Measurements from ENCODE around the gene KCNIP3.

The KCNIP3 gene

GRCh38 chr2:95282458-95282857, 14.7 kb upstream of the KCNIP3 start:
- no peaks in the 10 kb centered on the region for H4K20me1 ChIP-seq (ENCODE audit: insufficient read depth, low read length)
- H3K27me3 ChIP-seq (ENCODE audit: low read depth, low read length) = no peaks in the 10 kb centered on the region
- H3K4me3 ChIP-seq (ENCODE audit: low read length) = no peak overlapping the region
- H3K9me3 ChIP-seq (ENCODE audit: insufficient read depth, low read length) = no peaks in the 10 kb centered on the region
- H3K27ac ChIP-seq (ENCODE audit: low read length) = no peak overlapping the region
- no peaks in the 10 kb centered on the region for H3K36me3 ChIP-seq (replicated peaks; ENCODE audit: low read depth, low read length)
- H2AFZ ChIP-seq (ENCODE audit: low read depth, low read length) = no peak overlapping the region
- H3K4me1 ChIP-seq (ENCODE audit: low read length) = no peaks in the 10 kb centered on the region
- H3K4me2 ChIP-seq (ENCODE audit: low read length) = no peak overlapping the region
- TF ChIP-seq EZH2phosphoT487 (IDR thresholded peaks at IDR 0.05; ENCODE audit: low read depth) = no peak
- no peak for TF ChIP-seq CTCF (IDR thresholded peaks at IDR 0.05; ENCODE audit: low read depth, low read length)
- no peaks in the 10 kb centered on the region for H3K79me2 ChIP-seq (ENCODE audit: low read length)
- no peak overlapping the region for H3K9ac ChIP-seq (ENCODE audit: low read length)

- TF ChIP-seq EZH2phosphoT487 (IDR thresholded peaks at IDR 0.05; ENCODE audit: low read depth) (no peak), CTCF (IDR thresholded peaks at IDR 0.05; ENCODE audit: low read depth, low read length) (no peak)
- Histone ChIP-seq H3K27me3 (ENCODE audit: low read depth, low read length) (no peaks in the 10 kb centered on the region), H4K20me1 (ENCODE audit: insufficient read depth, low read length) (no peaks in the 10 kb centered on the region), H3K9me3 (ENCODE audit: insufficient read depth, low read length) (no peaks in the 10 kb centered on the region), H3K79me2 (ENCODE audit: low read length) (no peaks in the 10 kb centered on the region), H3K27ac (ENCODE audit: low read length) (no peak overlapping the region), H3K4me2 (ENCODE audit: low read length) (no peak overlapping the region), H3K36me3 (replicated peaks; ENCODE audit: low read depth, low read length) (no peaks in the 10 kb centered on the region), H3K9ac (ENCODE audit: low read length) (no peak overlapping the region), H3K4me1 (ENCODE audit: low read length) (no peaks in the 10 kb centered on the region), H3K4me3 (ENCODE audit: low read length) (no peak overlapping the region), H2AFZ (ENCODE audit: low read depth, low read length) (no peak overlapping the region)
Observed at GRCh38 chr2:95283562-95283961, 13.6 kb upstream of the KCNIP3 start.

- Histone ChIP-seq H3K4me3 (ENCODE audit: low read length) (no peak overlapping the region), H3K27ac (ENCODE audit: low read length) (no peak overlapping the region), H3K4me1 (ENCODE audit: low read length) (no peaks in the 10 kb centered on the region), H3K27me3 (ENCODE audit: low read depth, low read length) (no peaks in the 10 kb centered on the region), H4K20me1 (ENCODE audit: insufficient read depth, low read length) (no peaks in the 10 kb centered on the region), H3K36me3 (replicated peaks; ENCODE audit: low read depth, low read length) (no peaks in the 10 kb centered on the region), H3K79me2 (ENCODE audit: low read length) (no peaks in the 10 kb centered on the region), H3K4me2 (ENCODE audit: low read length) (no peak overlapping the region), H3K9ac (ENCODE audit: low read length) (no peak overlapping the region), H2AFZ (ENCODE audit: low read depth, low read length) (no peak overlapping the region), H3K9me3 (ENCODE audit: insufficient read depth, low read length) (no peaks in the 10 kb centered on the region)
- TF ChIP-seq EZH2phosphoT487 (IDR thresholded peaks at IDR 0.05; ENCODE audit: low read depth) (no peak), CTCF (IDR thresholded peaks at IDR 0.05; ENCODE audit: low read depth, low read length) (no peak)
Observed at GRCh38 chr2:95284886-95285541, 12.1 kb upstream of the KCNIP3 start.

- Histone ChIP-seq H3K4me2 (ENCODE audit: low read length) (no peak overlapping the region), H4K20me1 (ENCODE audit: insufficient read depth, low read length) (no peaks in the 10 kb centered on the region), H3K79me2 (ENCODE audit: low read length) (no peaks in the 10 kb centered on the region), H3K9ac (ENCODE audit: low read length) (no peak overlapping the region), H2AFZ (ENCODE audit: low read depth, low read length) (no peak overlapping the region), H3K4me3 (ENCODE audit: low read length) (no peak overlapping the region), H3K9me3 (ENCODE audit: insufficient read depth, low read length) (0 out of 2 replicates have a peak, but pooled peaks cover 2% of the 10 kb centered on the region), H3K4me1 (ENCODE audit: low read length) (no peaks in the 10 kb centered on the region), H3K36me3 (replicated peaks; ENCODE audit: low read depth, low read length) (no peaks in the 10 kb centered on the region), H3K27ac (ENCODE audit: low read length) (no peak overlapping the region), H3K27me3 (ENCODE audit: low read depth, low read length) (no peaks in the 10 kb centered on the region)
- TF ChIP-seq EZH2phosphoT487 (IDR thresholded peaks at IDR 0.05; ENCODE audit: low read depth) (no peak), CTCF (IDR thresholded peaks at IDR 0.05; ENCODE audit: low read depth, low read length) (no peak)
Observed at GRCh38 chr2:95285542-95285932, 11.6 kb upstream of the KCNIP3 start.
